ENCODE results near the gene IGFALS. TPM values are rescaled to one million over a fixed set of nuclear protein-coding genes. Genes with fewer than 3 reads are reported as not detected.

Gene IGFALS
- total RNA-seq, 4 donors from 2014 or later, result 0.27 to 10.8 (median 0.48) TPM; not detected in 1

GRCh38 chr16:1794908-1795666 lies 1.6 kb upstream of the IGFALS start:
- 81% methylated on average over 24 of the region's 32 CpGs; no CpG with 5 or more reads in 1 of the 2 donors for WGBS, 2 donors (ENCODE audit: low coverage in 1 of 2)
- H3K27me3 ChIP-seq, result no peaks in the 10 kb centered on the region
- H3K4me3 ChIP-seq, result no peak overlapping the region
- TF ChIP-seq POLR2AphosphoS5 (IDR thresholded peaks at IDR 0.05), result no peak
- TF ChIP-seq POLR2A (IDR thresholded peaks at IDR 0.05), result no peak
- TF ChIP-seq, protein P1, sequence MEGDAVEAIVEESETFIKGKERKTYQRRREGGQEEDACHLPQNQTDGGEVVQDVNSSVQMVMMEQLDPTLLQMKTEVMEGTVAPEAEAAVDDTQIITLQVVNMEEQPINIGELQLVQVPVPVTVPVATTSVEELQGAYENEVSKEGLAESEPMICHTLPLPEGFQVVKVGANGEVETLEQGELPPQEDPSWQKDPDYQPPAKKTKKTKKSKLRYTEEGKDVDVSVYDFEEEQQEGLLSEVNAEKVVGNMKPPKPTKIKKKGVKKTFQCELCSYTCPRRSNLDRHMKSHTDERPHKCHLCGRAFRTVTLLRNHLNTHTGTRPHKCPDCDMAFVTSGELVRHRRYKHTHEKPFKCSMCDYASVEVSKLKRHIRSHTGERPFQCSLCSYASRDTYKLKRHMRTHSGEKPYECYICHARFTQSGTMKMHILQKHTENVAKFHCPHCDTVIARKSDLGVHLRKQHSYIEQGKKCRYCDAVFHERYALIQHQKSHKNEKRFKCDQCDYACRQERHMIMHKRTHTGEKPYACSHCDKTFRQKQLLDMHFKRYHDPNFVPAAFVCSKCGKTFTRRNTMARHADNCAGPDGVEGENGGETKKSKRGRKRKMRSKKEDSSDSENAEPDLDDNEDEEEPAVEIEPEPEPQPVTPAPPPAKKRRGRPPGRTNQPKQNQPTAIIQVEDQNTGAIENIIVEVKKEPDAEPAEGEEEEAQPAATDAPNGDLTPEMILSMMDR (IDR thresholded peaks at IDR 0.05), result no peak
- no peak for TF ChIP-seq EP300 (IDR thresholded peaks at IDR 0.05; ENCODE audit: low read depth)
- in situ Hi-C loops (cut with MboI; ENCODE audit: low pct_ligation_motif_present in 1 of 4, low pct_unique_long_range_greater_than_20kb in 1 of 4, low sequenced_read_pairs in 3 of 4) (no loop called here), intact Hi-C loops (cut with DNase I; ENCODE audit: low total_unique reads) (no loop called here)
- DNase-seq, result no peak
- H3K27ac ChIP-seq, result no peak overlapping the region
- H3K36me3 ChIP-seq, result no peaks in the 10 kb centered on the region
- H3K9me3 ChIP-seq, result peaks cover 0 to 6% of the 10 kb centered on the region in 2 donors
- H3K4me1 ChIP-seq, result peaks cover 0 to 9% (median 6%) of the 10 kb centered on the region in 4 donors

DNA sequence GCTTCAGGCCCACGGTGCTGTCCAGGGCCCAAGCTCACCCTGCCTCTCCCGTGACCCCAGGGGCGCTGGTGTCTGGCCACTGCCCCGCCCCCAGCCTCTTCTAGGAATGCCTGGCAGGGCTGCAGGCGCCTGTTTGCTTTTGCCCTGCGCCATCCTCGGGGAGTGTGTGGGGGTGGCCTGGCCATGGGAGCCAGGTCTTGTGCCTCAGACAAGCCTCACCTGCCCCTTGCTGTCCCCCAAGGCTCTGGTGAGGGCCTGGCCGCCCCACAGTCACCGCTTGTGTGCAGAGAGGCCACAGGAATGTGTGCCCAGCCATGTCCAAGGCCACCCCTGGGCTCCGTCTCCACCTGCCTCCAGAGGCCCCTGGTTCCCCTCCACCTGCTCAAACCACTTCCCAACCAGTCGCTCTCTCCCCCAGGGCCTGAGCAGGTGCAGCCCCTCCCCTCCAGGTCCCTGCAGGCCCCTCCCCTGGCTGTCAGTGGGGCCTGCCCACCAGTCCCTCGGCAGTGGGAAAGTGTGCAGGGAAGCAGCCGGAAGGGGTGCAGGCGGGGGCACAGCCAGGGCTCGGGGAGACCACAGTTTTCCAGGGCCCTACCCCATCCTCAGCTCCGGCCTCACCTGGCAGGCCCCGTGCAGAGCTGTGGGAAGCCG lies 841 bp upstream of the IGFALS start:
- 69% methylated on average over 15 of the region's 18 CpGs; no CpG with 5 or more reads in 1 of the 2 donors for WGBS, 2 donors (ENCODE audit: low coverage in 1 of 2)
- no peaks in the 10 kb centered on the region for H3K27me3 ChIP-seq
- no peak overlapping the region for H3K27ac ChIP-seq
- H3K4me3 ChIP-seq, result no peak overlapping the region
- in situ Hi-C loops (cut with MboI; ENCODE audit: low pct_ligation_motif_present in 1 of 4, low pct_unique_long_range_greater_than_20kb in 1 of 4, low sequenced_read_pairs in 3 of 4) (no loop called here), intact Hi-C loops (cut with DNase I; ENCODE audit: low total_unique reads) (no loop called here)
- DNase-seq, result no peak
- H3K36me3 ChIP-seq, result no peaks in the 10 kb centered on the region
- peaks cover 0 to 6% of the 10 kb centered on the region in 2 donors for H3K9me3 ChIP-seq
- TF ChIP-seq, protein P1 (IDR thresholded peaks at IDR 0.05), result no peak
- TF ChIP-seq POLR2A (IDR thresholded peaks at IDR 0.05), result no peak
- no peak for TF ChIP-seq EP300 (IDR thresholded peaks at IDR 0.05; ENCODE audit: low read depth)
- TF ChIP-seq POLR2AphosphoS5 (IDR thresholded peaks at IDR 0.05), result no peak
- H3K4me1 ChIP-seq, result peaks cover 0 to 9% (median 6%) of the 10 kb centered on the region in 4 donors

DNA sequence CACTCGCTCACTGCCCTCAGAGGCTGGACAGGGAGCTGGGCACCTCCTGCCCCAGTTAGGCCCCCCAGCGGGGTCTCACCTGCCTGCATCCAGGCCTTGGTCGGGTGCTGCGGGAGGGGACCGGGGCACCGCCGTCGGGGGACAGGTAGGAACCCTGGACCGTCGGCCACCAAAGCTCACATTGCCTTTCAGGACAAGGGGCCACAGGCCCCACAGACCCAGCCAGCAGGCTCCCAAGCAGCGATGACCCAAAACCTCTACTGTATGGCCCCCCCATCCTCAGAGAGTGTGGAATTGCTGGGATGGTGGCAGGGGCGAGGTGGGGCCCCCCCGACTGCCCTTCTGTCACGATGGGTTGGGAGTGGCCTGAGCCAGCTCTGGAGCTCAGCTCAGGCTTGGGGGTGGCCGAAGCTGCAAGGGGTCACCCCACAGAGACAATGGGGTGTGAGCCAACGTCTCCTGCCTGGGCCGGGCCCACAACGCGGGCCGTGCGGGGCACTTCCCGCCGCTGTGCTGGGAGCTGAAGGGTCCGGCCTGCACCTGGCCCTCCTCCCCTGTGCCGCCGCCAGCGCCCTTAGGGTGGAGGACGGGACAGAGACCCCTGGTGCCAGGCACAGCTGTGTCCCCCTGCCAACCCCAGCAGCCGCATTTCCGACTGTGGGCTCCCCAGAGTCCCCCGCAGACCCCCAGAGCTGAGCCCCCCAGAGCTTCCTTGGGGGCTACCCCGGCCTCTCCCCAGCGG lies 498 bp downstream of the IGFALS start:
- no peak for DNase-seq
- intact Hi-C loops (cut with DNase I; ENCODE audit: low total_unique reads) (no loop called here), in situ Hi-C loops (cut with MboI; ENCODE audit: low pct_ligation_motif_present in 1 of 4, low pct_unique_long_range_greater_than_20kb in 1 of 4, low sequenced_read_pairs in 3 of 4) (no loop called here)
- Histone ChIP-seq H3K36me3 (no peaks in the 10 kb centered on the region), H3K27ac (no peak overlapping the region), H3K4me3 (no peak overlapping the region), H3K27me3 (no peaks in the 10 kb centered on the region), H3K4me1 (peaks cover 0 to 9% (median 6%) of the 10 kb centered on the region in 4 donors), H3K9me3 (no peaks in the 10 kb centered on the region)
- WGBS, 2 donors (ENCODE audit: low coverage in 1 of 2), result 88% methylated on average over 28 of the region's 33 CpGs; no CpG with 5 or more reads in 1 of the 2 donors
- TF ChIP-seq POLR2AphosphoS5 (IDR thresholded peaks at IDR 0.05) (no peak), POLR2A (IDR thresholded peaks at IDR 0.05) (no peak), EP300 (IDR thresholded peaks at IDR 0.05; ENCODE audit: low read depth) (no peak)
- TF ChIP-seq, protein P1 (IDR thresholded peaks at IDR 0.05), result no peak

All from transverse colon (tissue), 4 donors.